C4-2B (cell line): Measurements from ENCODE around the gene CCSER1.

Experiments used
- ZFX ChIP-seq: fragments of 450-650 bp; IDR thresholded peaks from 2 replicates; pipeline ENCODE4 v1.6.1; 2017
- TF ChIP-seq, protein P1 (sequence below): fragments of 450-650 bp; conservative IDR thresholded peaks from 2 replicates; pipeline ENCODE4 v1.5.1; 2017; ENCODE audit warnings: mild to moderate bottlenecking

DNA sequence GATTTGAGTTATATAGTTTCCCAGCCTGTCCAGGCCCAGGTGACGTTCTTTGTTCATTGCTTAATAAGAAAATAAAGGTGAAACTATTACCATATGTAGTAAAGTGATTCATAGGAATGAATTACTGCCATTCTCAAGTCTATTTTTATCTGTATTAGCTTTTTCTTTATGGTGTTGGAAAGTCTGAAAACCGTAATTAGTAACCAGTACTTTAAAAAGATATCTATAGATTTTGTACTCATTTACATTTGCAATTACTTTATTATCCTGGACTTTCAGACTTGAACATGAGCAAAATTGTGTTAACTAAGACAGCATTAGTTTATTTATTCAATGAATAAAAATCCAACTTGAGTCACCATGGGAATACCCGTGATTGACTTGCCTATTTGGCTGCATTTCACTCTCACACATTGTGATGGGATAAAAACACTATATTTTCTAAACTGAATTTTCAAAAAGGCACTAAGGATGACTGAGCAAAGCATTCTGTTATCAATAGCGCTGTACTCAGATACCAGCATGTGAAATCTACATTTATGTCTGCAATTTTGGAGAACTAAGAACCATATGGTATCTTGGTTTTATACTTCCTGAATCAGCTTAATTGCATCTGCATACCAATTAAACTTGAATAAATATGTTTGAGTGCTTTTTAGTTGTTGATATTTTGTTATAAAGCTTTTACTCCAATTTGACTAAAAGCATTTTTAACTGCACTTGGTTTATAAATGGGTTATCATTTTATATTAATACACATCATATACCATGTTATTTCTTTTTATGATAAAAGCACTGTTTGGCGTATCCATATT, 154.6 kb downstream of the CCSER1 start:
- TF ChIP-seq, protein P1, sequence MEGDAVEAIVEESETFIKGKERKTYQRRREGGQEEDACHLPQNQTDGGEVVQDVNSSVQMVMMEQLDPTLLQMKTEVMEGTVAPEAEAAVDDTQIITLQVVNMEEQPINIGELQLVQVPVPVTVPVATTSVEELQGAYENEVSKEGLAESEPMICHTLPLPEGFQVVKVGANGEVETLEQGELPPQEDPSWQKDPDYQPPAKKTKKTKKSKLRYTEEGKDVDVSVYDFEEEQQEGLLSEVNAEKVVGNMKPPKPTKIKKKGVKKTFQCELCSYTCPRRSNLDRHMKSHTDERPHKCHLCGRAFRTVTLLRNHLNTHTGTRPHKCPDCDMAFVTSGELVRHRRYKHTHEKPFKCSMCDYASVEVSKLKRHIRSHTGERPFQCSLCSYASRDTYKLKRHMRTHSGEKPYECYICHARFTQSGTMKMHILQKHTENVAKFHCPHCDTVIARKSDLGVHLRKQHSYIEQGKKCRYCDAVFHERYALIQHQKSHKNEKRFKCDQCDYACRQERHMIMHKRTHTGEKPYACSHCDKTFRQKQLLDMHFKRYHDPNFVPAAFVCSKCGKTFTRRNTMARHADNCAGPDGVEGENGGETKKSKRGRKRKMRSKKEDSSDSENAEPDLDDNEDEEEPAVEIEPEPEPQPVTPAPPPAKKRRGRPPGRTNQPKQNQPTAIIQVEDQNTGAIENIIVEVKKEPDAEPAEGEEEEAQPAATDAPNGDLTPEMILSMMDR, result no peak
- TF ChIP-seq ZFX, result no peak
